COLO668 (cell line): ENCODE results near the gene PSMB7.

Source experiments
- DNase-seq: peaks from one replicate; lab custom pipeline; 2025; ENCODE audit not compliant: unreplicated experiment; lab: John Stamatoyannopoulos, UW

Gene PSMB7

GRCh38 chr9:124358631-124359030, 56.6 kb downstream of the PSMB7 start:
- no peak for DNase-seq

GRCh38 chr9:124357721-124358361, 57.4 kb downstream of the PSMB7 start:
- no peak for DNase-seq

- DNase-seq, result no peak
Observed at GRCh38 chr9:124356745-124357390, 58.4 kb downstream of the PSMB7 start.

GRCh38 chr9:124355941-124356744, 59.1 kb downstream of the PSMB7 start:
- no peak for DNase-seq

GRCh38 chr9:124355039-124355940, 60.0 kb downstream of the PSMB7 start:
- DNase-seq, result no peak

- DNase-seq, result no peak
Observed at GRCh38 chr9:124354346-124355038, 60.8 kb downstream of the PSMB7 start.

GRCh38 chr9:124353811-124354274, 61.4 kb downstream of the PSMB7 start:
- DNase-seq, result no peak

GRCh38 chr9:124353166-124353768, 62.0 kb downstream of the PSMB7 start:
- no peak for DNase-seq

- no peak for DNase-seq
Observed at GRCh38 chr9:124352616-124353015, 62.6 kb downstream of the PSMB7 start.

- no peak for DNase-seq
Observed at GRCh38 chr9:124351672-124352468, 63.4 kb downstream of the PSMB7 start.

GRCh38 chr9:124350494-124351263, 64.6 kb downstream of the PSMB7 start:
- DNase-seq, result no peak

GRCh38 chr9:124349675-124350493, 65.4 kb downstream of the PSMB7 start:
- DNase-seq, result no peak

GRCh38 chr9:124349267-124349666, 66.0 kb downstream of the PSMB7 start:
- DNase-seq, result no peak

- no peak for DNase-seq
Observed at GRCh38 chr9:124348831-124349230, 66.4 kb downstream of the PSMB7 start.

GRCh38 chr9:124348363-124348762, 66.9 kb downstream of the PSMB7 start:
- no peak for DNase-seq

GRCh38 chr9:124347968-124348358, 67.3 kb downstream of the PSMB7 start:
- DNase-seq, result no peak

- DNase-seq, result no peak
Observed at GRCh38 chr9:124347206-124347967, 67.9 kb downstream of the PSMB7 start.
